HCT116 (cell line): ENCODE data around the gene RIC8A. TPM values are rescaled to one million over a fixed set of nuclear protein-coding genes. Genes with fewer than 3 reads are reported as not detected.

ENCODE experiments used
- ATAC-seq: fragments of 200-7000 bp; cut with Tn5 transposase; 2 replicates; pipeline ENCODE4 v1.9.1; 2020; ENCODE audit warnings: mild to moderate bottlenecking, moderate library complexity
- BruUV-seq: library from RNA; stranded (reverse); fragments of 400-500 nt; replicated peaks from 2 replicates; lab custom pipeline; 2021; lab: Mats Ljungman, UMichigan
- CTCF ChIA-PET: fragments of 300-600 bp; sonication (Branson Sonifier 250); formaldehyde crosslinking; loops from one replicate; lab custom pipeline; 2021; ENCODE audit warnings: antibody characterized with exemption; lab: Charles Lee
- POLR2A ChIA-PET: fragments of 300-600, 350-600 bp; sonication (Branson Sonifier 250); formaldehyde crosslinking; loops from one replicate; lab custom pipeline; 2021; ENCODE audit warnings: antibody characterized with exemption; lab: Charles Lee
- RAD21 ChIA-PET, 2 experiments: fragments of 300-600 bp; sonication (Branson Sonifier 250); formaldehyde crosslinking; loops; one replicate each; lab custom pipeline; 2023; ENCODE audit warnings: low total read pairs in 2 of 2; ENCODE audit not compliant: uncharacterized antibody in 2 of 2, unreplicated experiment in 2 of 2, low non-redundant PET in 1 of 2; lab: Charles Lee
- DNase-seq: peaks from one replicate; pipeline ENCODE4 v3.0.0-alpha.2; 2010; ENCODE audit warnings: low read depth, low spot score
- H2AFZ ChIP-seq: fragments of 200-600 bp; shearing (Covaris generic), sonication (generic); 2 replicates; pipeline ENCODE4 v1.6.1; 2017; ENCODE audit warnings: low read depth, mixed run types, mixed read lengths, antibody characterized with exemption, low read length; ENCODE audit not compliant: poor library complexity, severe bottlenecking
- H3K27ac ChIP-seq: 2 replicates; pipeline ENCODE4 v1.5.1; 2012; ENCODE audit warnings: low read depth, low read length
- H3K27me3 ChIP-seq: fragments of 200-600 bp; sonication (generic); 2 replicates; pipeline ENCODE4 v1.6.1; 2016; ENCODE audit warnings: mixed run types, low read length, mixed read lengths; ENCODE audit not compliant: insufficient read depth
- H3K36me3 ChIP-seq, 2 experiments: fragments of 200-500 bp in 1 of 2; fragments of 200-600 bp in 1 of 2; sonication (Bioruptor generic) in 1 of 2; sonication (generic) in 1 of 2; 2 replicates each; pipeline versions ENCODE4 v1.5.1 to v1.6.1; 2014 to 2016; ENCODE audit warnings: low read length in 2 of 2, inconsistent platforms in 1 of 2, mixed read lengths in 1 of 2, mixed run types in 1 of 2; ENCODE audit not compliant: insufficient read depth in 2 of 2, control insufficient read depth in 1 of 2
- H3K4me1 ChIP-seq, 2 experiments: fragments of 200-600 bp in 1 of 2; sonication (generic) in 1 of 2; 2 replicates each; pipeline versions ENCODE4 v1.5.1 to v1.6.1; 2012 to 2017; ENCODE audit warnings: low read length in 2 of 2, inconsistent platforms in 1 of 2, mild to moderate bottlenecking in 1 of 2, mixed read lengths in 1 of 2, mixed run types in 1 of 2, moderate library complexity in 1 of 2; ENCODE audit not compliant: insufficient read depth in 2 of 2, control insufficient read depth in 1 of 2
- H3K4me2 ChIP-seq: fragments of 200-600 bp; sonication (generic); 2 replicates; pipeline ENCODE4 v1.6.1; 2017; ENCODE audit warnings: mixed run types, low read length, mixed read lengths
- H3K4me3 ChIP-seq, 2 experiments: fragments of 200-600 bp in 1 of 2; sonication (generic) in 1 of 2; replicated peaks in 1 of 2; 2 replicates each; pipeline ENCODE4 v1.5.1; 2011 to 2016; ENCODE audit warnings: low read length in 2 of 2, control low read depth in 1 of 2, low read depth in 1 of 2, mild to moderate bottlenecking in 1 of 2, mixed read lengths in 1 of 2, mixed run types in 1 of 2
- H3K79me2 ChIP-seq: fragments of 200-600 bp; sonication (generic); 2 replicates; pipeline ENCODE4 v1.6.1; 2017; ENCODE audit warnings: mild to moderate bottlenecking, mixed run types, low read length, moderate library complexity, mixed read lengths; ENCODE audit not compliant: insufficient read depth
- H3K9ac ChIP-seq: fragments of 200-600 bp; sonication (generic); 2 replicates; pipeline ENCODE4 v1.6.1; 2016; ENCODE audit warnings: low read length, mixed read lengths
- H3K9me2 ChIP-seq: fragments of 200-600 bp; sonication (generic), shearing (Covaris generic); 2 replicates; pipeline ENCODE4 v1.6.1; 2017; ENCODE audit warnings: mixed run types, mild to moderate bottlenecking, moderate library complexity; ENCODE audit not compliant: insufficient read depth
- H3K9me3 ChIP-seq, 2 experiments: fragments of 200-500 bp in 1 of 2; fragments of 200-600 bp in 1 of 2; sonication (Bioruptor generic) in 1 of 2; sonication (generic) in 1 of 2; 2 replicates each; pipeline ENCODE4 v1.6.1; 2014 to 2017; ENCODE audit warnings: low read length in 2 of 2, mixed read lengths in 2 of 2, inconsistent platforms in 1 of 2, low read depth in 1 of 2, mild to moderate bottlenecking in 1 of 2, mixed run types in 1 of 2, moderate library complexity in 1 of 2; ENCODE audit not compliant: control insufficient read depth in 1 of 2, insufficient read depth in 1 of 2
- H4K20me1 ChIP-seq: fragments of 200-600 bp; sonication (generic), shearing (Covaris generic); 2 replicates; pipeline ENCODE4 v1.6.1; 2017; ENCODE audit warnings: mixed run types, mild to moderate bottlenecking, moderate library complexity; ENCODE audit not compliant: insufficient read depth
- CEBPB ChIP-seq: IDR thresholded peaks from 2 replicates; pipeline ENCODE4 v1.6.1; 2012; ENCODE audit warnings: low read depth
- EGR1 ChIP-seq: IDR thresholded peaks from 2 replicates; pipeline ENCODE4 v1.6.1; 2012; ENCODE audit warnings: low read depth
- ELF1 ChIP-seq: IDR thresholded peaks from 2 replicates; pipeline ENCODE4 v1.6.1; 2012; ENCODE audit warnings: low read depth, borderline replicate concordance
- EZH2 ChIP-seq: fragments of 200-600 bp; sonication (generic); IDR thresholded peaks from 2 replicates; pipeline ENCODE4 v1.6.1; 2017; ENCODE audit warnings: antibody characterized with exemption, mixed run types
- MAX ChIP-seq: IDR thresholded peaks from 2 replicates; pipeline ENCODE4 v1.6.1; 2012
- RAD21 ChIP-seq: IDR thresholded peaks from 2 replicates; pipeline ENCODE4 v1.6.1; 2012; ENCODE audit warnings: low read depth, mild to moderate bottlenecking
- REST ChIP-seq: IDR thresholded peaks from 2 replicates; pipeline ENCODE4 v1.6.1; 2012; ENCODE audit warnings: low read depth
- SP1 ChIP-seq: IDR thresholded peaks from 2 replicates; pipeline ENCODE4 v1.6.1; 2012; ENCODE audit warnings: low read depth
- SRF ChIP-seq: IDR thresholded peaks from 2 replicates; pipeline ENCODE4 v1.6.1; 2012; ENCODE audit warnings: low read depth
- TCF7L2 ChIP-seq: IDR thresholded peaks from 2 replicates; pipeline ENCODE4 v1.7.0; 2011; ENCODE audit warnings: borderline replicate concordance, inconsistent platforms; ENCODE audit not compliant: insufficient read depth, insufficient read length; ENCODE audit errors: extremely low read depth
- ZBTB33 ChIP-seq: IDR thresholded peaks from 2 replicates; pipeline ENCODE4 v1.6.1; 2011; ENCODE audit warnings: mild to moderate bottlenecking, low read length, moderate library complexity; ENCODE audit not compliant: insufficient replicate concordance; ENCODE audit errors: extremely low read depth
- ZFX ChIP-seq: fragments of 450-650 bp; IDR thresholded peaks from 2 replicates; pipeline ENCODE4 v1.6.1; 2017
- intact Hi-C: fragments of 100-400 bp; cut with micrococcal nuclease; formaldehyde crosslinking; loops from 2 replicates; pipeline ENCODE4 v1.10.0; 2022
- total RNA-seq: library from RNA; stranded (reverse); gene quantifications from one replicate; pipeline ENCODE4 v1.2.1, GENCODE V29; 2021; ENCODE audit not compliant: unreplicated experiment

Gene RIC8A
- total RNA-seq, 1 experiment from 2014 or later = 75.2 TPM

GRCh38 chr11:202490-202889, 5.0 kb upstream of the RIC8A start:
- Histone ChIP-seq H3K27ac (no peak overlapping the region), H3K4me1 (peaks cover 7 to 11% of the 10 kb centered on the region in 2 experiments), H3K9me2 (no peaks in the 10 kb centered on the region), H3K36me3 (peaks cover 6 to 24% of the 10 kb centered on the region in 2 experiments; a peak in 3 of 4 replicates), H4K20me1 (no peaks in the 10 kb centered on the region), H3K4me3 (no peak overlapping the region), H3K27me3 (no peaks in the 10 kb centered on the region), H3K9me3 (no peaks in the 10 kb centered on the region), H3K79me2 (peaks cover 29% of the 10 kb centered on the region), H3K9ac (no peak overlapping the region), H3K4me2 (no peak overlapping the region), H2AFZ (no peak overlapping the region)
- CTCF ChIA-PET = no interaction called here
- TF ChIP-seq RAD21 = no peak
- TF ChIP-seq EZH2 = no peak
- no peak for TF ChIP-seq EGR1
- TF ChIP-seq REST = no peak
- no peak for TF ChIP-seq ZFX
- no peak for TF ChIP-seq TCF7L2
- no peak for TF ChIP-seq ELF1
- TF ChIP-seq ZBTB33 = no peak
- TF ChIP-seq CEBPB = no peak
- TF ChIP-seq MAX = no peak
- no peak for TF ChIP-seq SP1
- TF ChIP-seq SRF = no peak
- DNase-seq (no peak), ATAC-seq (no peak)
- intact Hi-C loops = no loop called here
- POLR2A ChIA-PET = no interaction called here
- RAD21 ChIA-PET = no interaction called here
- no TSS peak for BruUV-seq
